Neural crest cell (in vitro differentiated cells): ENCODE data around the gene FDX2. TPM values are rescaled to one million over a fixed set of nuclear protein-coding genes. Genes with fewer than 3 reads are reported as not detected.

Source experiments
- DNase-seq: peaks from one replicate; pipeline ENCODE4 v3.0.0; 2021; ENCODE audit warnings: low read depth, mixed read lengths, low spot score
- H3K27ac Mint-ChIP-seq: one replicate; pipeline ENCODE4 v1.8.0; 2021; ENCODE audit warnings: mild to moderate bottlenecking, mixed read lengths; ENCODE audit not compliant: unreplicated experiment
- H3K27me3 Mint-ChIP-seq: 2 replicates; pipeline ENCODE4 v1.8.0; 2021; ENCODE audit warnings: low read depth, mild to moderate bottlenecking, mixed read lengths
- H3K36me3 Mint-ChIP-seq: 2 replicates; pipeline ENCODE4 v1.8.0; 2021; ENCODE audit warnings: low read depth, mild to moderate bottlenecking, mixed read lengths
- H3K4me1 Mint-ChIP-seq: 2 replicates; pipeline ENCODE4 v1.8.0; 2021; ENCODE audit warnings: mixed read lengths
- H3K4me3 Mint-ChIP-seq: one replicate; pipeline ENCODE4 v1.8.0; 2021; ENCODE audit warnings: mild to moderate bottlenecking, mixed read lengths
- H3K9me3 Mint-ChIP-seq: 2 replicates; pipeline ENCODE4 v1.8.0; 2021; ENCODE audit warnings: mixed read lengths
- CTCF ChIP-seq: fragments of 200-600 bp; sonication (generic); conservative IDR thresholded peaks from 2 replicates; pipeline ENCODE4 v1.5.0; 2021; ENCODE audit warnings: antibody characterized with exemption, mild to moderate bottlenecking
- total RNA-seq: library from RNA; stranded (reverse); gene quantifications from 2 replicates; pipeline ENCODE4 v1.2.1, GENCODE V29; 2021

FDX2 gene
- total RNA-seq, 1 donor from 2014 or later: 22.5 TPM

GRCh38 chr19:10270180-10270615 is 45.6 kb downstream of the FDX2 start:
- no peak for TF ChIP-seq CTCF
- Mint-ChIP-seq H3K9me3 (no peaks in the 10 kb centered on the region), H3K27me3 (peaks cover 62% of the 10 kb centered on the region), H3K36me3 (no peaks in the 10 kb centered on the region), H3K27ac (no peak overlapping the region), H3K4me3 (no peak overlapping the region), H3K4me1 (no peaks in the 10 kb centered on the region)
- DNase-seq: no peak

- Mint-ChIP-seq H3K27ac (no peak overlapping the region), H3K36me3 (no peaks in the 10 kb centered on the region), H3K4me1 (no peaks in the 10 kb centered on the region), H3K27me3 (peaks cover 56% of the 10 kb centered on the region), H3K9me3 (no peaks in the 10 kb centered on the region), H3K4me3 (peak overlapping the region; percentile 38)
- peak; percentile 86 for DNase-seq
- peak; percentile 91 for TF ChIP-seq CTCF
Observed at GRCh38 chr19:10269333-10270179, 46.3 kb downstream of the FDX2 start.

- peaks cover 50% of the 10 kb centered on the region for H3K27me3 Mint-ChIP-seq
- H3K27ac Mint-ChIP-seq: no peak overlapping the region
- no peaks in the 10 kb centered on the region for H3K9me3 Mint-ChIP-seq
- no peak overlapping the region for H3K4me3 Mint-ChIP-seq
- no peaks in the 10 kb centered on the region for H3K36me3 Mint-ChIP-seq
- no peaks in the 10 kb centered on the region for H3K4me1 Mint-ChIP-seq
- no peak for TF ChIP-seq CTCF
- no peak for DNase-seq
Observed at GRCh38 chr19:10268071-10268470, 47.7 kb downstream of the FDX2 start.

GRCh38 chr19:10266706-10267105 is 49.1 kb downstream of the FDX2 start:
- DNase-seq: no peak
- H3K4me3 Mint-ChIP-seq: no peak overlapping the region
- peak overlapping the region; percentile 10 for H3K27ac Mint-ChIP-seq
- H3K27me3 Mint-ChIP-seq: peaks cover 37% of the 10 kb centered on the region
- no peaks in the 10 kb centered on the region for H3K9me3 Mint-ChIP-seq
- no peaks in the 10 kb centered on the region for H3K36me3 Mint-ChIP-seq
- H3K4me1 Mint-ChIP-seq: no peaks in the 10 kb centered on the region
- no peak for TF ChIP-seq CTCF

GRCh38 chr19:10262771-10263170 is 53.0 kb downstream of the FDX2 start:
- Mint-ChIP-seq H3K4me1 (no peaks in the 10 kb centered on the region), H3K9me3 (no peaks in the 10 kb centered on the region), H3K27ac (no peak overlapping the region), H3K27me3 (no peaks in the 10 kb centered on the region), H3K36me3 (peaks cover 2% of the 10 kb centered on the region), H3K4me3 (no peak overlapping the region)
- no peak for TF ChIP-seq CTCF
- no peak for DNase-seq
